RCC 7860 (cell line): ENCODE data around the gene MYLK2.
"Not testable (repeated sequence)": the region's sequence is repeated elsewhere in the genome, so short reads cannot be mapped to it uniquely, and the experiment has no call there.

ENCODE experiments used
- DNase-seq: peaks from one replicate; pipeline ENCODE4 v3.0.0-alpha.2; 2015; ENCODE audit warnings: low spot score
- FAIRE-seq: peaks from 2 replicates; lab custom pipeline; 2012; peaks lifted over from hg19 to GRCh38; lab: Jason Lieb, UNC

The MYLK2 gene

DNA sequence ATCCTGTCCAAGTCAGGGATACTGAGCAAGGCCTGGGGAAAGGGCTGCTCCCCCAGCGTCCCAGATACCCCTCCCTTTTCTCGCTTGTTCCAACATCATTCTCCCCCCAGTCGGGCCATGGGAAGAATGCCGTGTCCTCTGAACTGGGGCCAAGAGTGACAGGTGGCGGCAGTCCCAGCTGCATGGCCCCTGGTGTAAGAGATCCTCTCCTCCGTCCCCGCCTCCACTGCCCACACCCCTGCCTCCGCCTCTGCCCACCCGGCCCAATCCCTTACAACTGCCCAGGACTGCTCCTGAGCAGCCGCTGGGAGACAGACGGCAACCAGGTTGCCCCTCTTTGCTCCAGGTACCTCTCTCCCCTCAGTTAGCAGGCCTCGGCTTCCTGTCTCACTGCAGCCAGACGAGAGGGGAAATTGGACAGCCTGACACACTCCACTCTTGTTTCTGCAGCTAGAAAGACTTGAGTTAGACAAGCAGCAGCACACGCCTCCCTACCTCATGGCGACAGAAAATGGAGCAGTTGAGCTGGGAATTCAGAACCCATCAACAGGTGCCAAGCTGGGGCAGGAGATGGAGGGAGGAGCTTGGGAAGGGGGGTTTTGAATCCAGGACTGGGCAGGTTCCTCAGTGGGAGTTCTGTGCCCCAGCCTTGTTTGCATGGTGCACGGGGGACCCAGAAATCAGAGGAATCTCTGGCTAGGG, at the start of gene MYLK2:
TSS of gene MYLK2 (plus strand) at position 274 of the 702 bp plus-strand sequence. CDS start at position 499, 225 bp downstream.
- FAIRE-seq (no peak), DNase-seq (no peak)

GRCh38 chr20:31769681-31770080, 49.5 kb upstream of the MYLK2 start:
- no peak for DNase-seq
- no peak for FAIRE-seq

DNA sequence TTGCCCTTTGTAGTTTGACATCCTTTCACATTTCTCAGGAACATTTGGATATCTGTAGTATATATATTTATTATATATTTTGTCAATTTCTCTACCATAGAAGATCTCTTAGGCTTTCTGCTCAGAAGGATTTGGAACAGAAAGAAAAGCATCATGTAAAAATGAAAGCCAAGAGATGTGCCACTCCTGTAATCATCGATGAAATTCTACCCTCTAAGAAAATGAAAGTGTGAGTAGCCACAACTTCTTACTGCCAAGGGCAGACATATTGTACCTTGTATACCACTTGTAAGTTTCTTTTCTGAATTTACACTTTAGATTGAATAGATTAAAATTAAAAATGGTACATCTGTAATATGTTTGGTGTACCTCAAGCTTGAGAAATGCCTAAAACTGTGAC, 48.9 kb upstream of the MYLK2 start:
- no peak for DNase-seq
- no peak for FAIRE-seq

DNA sequence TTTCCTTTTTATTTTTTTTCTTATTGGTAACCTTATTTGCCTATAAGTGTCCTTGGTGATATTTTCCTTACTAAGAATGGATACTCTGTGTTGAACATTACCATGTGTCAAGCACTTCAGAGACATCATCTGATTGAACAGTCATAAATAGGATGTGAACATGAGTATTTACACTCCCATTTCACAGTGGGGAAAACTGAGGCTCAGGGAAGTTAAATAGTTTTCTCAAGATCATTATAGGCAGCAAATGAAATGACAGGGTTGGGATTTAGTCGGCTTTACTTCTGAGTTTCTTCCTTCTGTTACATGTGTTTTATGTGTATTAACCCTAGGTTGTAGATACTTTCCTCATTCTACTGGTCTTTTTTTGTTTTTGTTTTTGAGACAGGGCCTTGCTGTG, 44.7 kb upstream of the MYLK2 start:
- no peak for DNase-seq
- no peak for FAIRE-seq

DNA sequence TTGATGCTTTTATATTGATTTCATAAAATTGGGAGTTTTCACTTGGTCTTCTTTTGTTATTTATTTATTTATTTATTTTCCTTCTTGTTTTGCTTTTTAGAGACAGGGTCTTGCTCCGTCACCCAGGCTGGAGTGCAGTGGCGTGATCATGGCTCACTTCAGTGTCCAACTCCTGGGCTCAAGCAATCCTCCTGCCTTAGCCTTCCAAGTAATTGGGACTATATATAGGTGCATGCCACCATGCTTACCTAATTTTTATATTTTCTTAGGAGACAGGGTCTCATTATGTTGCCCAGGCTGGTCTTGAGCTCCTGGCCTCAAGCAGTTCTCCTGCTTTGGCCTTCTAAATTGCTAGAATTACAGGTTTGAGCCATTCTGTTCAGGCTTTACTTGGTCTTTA, 38.3 kb upstream of the MYLK2 start:
- DNase-seq = no peak
- no peak for FAIRE-seq

DNA sequence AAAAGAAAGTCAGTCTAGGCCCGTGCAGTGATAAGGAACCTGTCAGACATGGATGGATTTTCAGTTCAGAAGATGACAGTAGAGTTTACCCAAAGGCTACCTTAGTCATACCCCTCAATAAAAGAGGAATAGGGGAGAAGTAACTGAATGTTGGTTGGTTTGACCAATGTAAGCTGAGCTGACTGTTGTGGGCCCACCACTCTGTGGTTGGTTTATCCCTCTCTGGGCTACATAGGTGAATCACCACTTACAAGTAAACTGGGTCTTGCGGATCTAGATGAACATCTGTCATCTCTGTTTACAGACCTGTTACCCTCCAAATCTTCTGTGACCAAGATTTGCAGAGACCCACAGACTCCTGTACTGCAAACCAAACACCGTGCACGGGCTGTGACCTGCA, 37.2 kb upstream of the MYLK2 start:
- DNase-seq (no peak), FAIRE-seq (no peak)

DNA sequence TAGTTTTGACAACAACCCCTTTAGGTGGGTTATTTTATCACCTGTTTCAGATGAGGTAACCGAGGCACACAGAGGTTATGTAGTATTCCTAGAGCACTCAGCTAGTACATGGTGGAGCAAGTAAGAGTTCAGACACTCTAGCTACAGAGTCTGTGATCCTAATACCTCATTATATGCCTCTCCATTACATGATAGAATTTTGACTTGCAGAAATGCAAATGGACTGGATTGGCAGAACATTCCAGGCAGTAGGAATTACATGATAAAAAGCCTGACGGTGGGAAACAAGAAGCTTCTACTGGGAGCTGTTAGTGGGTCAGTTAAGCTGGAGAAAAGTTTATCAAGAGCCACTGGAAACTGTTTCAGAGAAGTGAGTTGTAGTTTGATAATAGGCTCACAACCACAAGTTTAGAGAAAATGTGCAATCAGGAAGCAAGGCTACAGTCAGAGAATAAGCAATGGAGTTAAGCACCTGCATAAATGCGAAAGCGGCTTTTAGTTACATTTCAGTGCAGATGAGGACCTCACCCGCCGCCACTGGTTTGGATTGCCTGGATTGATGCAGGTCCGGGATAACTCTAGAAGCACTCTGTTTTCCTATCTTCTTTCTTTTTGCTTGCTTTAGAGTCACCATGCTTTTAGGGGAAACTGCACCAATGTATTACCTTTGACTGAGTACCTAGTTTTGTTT, 34.7 kb upstream of the MYLK2 start:
- DNase-seq = no peak
- FAIRE-seq = no peak

- FAIRE-seq (no peak), DNase-seq (no peak)
These were observed 34.1 kb upstream of the MYLK2 start for GRCh38 chr20:31785089-31785488.

DNA sequence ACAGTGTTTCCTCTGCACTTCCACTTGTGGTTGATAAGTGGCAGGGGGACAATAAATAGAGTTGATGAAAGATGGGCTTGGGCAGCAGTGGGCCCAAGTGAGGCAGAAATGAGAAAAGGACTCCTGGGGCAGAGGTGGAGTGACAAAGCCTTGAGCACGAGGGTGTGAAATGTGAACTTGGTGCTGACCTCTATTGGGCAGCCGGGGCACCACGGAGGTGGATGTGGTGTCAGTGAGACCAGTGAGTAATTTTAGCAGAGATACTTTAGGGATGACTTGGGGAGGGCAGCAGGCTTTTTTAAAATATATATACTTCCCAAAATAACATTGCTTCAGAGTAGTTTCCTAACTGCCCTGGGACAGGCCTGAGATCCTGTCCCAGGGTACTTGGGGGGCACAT, 30.6 kb upstream of the MYLK2 start:
- peak; percentile 23 for DNase-seq
- no peak for FAIRE-seq

GRCh38 chr20:31790401-31790800, 28.8 kb upstream of the MYLK2 start:
- FAIRE-seq (no peak), DNase-seq (no peak)

DNA sequence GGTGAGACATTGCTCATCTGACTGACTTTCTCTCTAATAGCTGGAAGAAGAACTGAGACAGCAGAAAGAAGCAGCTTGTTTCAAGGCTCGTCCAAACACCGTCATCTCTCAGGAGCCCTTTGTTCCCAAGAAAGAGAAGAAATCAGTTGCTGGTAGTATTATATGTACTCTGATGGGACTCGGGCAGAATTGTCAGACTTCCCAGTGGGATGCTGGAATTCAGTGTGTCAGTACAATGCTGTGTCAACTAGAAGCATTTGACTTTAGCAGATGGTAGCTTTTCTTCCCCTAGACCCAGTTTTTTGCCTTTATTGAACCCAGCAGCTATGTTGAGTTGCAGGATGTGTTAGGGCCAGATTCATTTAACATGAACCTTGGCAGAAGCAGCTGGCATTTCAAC, 21.8 kb upstream of the MYLK2 start:
- DNase-seq (no peak), FAIRE-seq (no peak)

GRCh38 chr20:31801508-31801907, 17.6 kb upstream of the MYLK2 start:
- DNase-seq (no peak), FAIRE-seq (no peak)

DNA sequence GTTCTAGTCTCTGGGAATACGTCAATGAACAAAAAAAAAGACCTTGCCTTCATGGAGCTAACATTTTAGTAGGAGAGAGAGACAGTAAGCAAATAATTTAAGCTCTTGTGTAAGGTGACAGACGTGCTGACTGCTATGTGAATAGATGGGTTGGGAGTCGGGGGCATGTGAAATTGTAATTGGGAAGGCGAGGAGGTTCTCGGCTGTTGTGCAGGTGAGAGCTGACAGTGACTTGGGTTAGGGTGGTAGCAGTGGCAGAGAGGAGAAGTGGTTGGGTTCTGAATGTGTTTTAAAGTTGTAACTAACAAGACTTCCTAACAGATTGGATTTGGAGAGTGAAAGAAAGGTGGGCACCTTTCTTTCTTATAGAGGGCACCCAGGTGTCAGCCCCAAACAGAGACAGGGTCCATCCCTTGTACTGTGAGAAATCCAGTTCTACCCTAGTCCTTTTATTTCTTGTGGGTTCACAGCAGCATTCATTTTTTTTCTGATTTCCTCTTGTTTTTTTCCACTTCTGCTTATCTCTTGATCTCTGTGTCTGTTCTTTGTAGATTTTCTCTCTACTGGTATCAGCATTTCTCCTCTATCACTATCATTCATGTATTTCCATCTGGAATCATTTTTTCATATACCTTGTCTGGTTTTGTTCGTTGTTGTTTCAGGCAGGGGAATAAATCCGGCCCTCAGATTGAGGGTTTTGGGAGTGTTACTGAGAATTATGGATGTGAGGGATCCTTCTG, 15.4 kb upstream of the MYLK2 start:
- DNase-seq = no peak
- no peak for FAIRE-seq

DNA sequence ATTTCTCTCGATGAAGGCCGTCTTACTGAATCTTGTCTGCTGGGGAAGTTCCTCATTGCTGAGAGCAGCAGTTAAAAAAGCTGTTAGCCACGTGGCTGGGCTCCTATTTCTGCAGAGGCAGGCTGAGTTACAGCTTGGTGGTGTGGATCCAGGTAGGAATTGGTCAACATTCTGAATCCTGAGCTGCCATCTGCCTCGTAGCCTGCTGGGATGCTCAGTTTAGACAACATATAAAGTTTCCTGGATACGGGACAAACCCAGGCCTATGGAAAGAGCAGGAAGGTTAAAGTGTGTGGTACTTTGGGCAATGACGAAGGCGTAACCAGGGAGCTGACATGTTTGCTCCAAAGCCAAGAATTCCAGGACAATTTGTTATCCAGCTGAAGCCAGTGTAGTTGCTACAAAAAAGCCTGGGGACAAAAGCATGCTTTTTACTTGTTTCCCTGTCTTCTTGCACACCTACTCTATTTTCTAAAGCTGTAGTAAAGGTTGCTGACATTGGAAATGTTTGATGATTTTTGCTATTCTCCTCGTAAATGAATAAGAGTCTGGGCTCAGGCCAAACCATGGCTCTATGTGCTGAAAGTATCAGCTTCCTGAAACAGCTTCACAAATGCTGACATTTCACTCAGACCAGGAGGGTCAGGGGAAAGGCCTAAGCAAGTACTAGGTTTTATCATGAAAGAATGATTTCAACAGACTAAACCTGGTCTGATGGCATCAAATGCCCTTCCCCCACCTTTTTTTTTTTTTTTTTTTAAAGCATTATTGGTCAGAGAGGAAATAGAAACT, 12.4 kb upstream of the MYLK2 start:
- FAIRE-seq (no peak), DNase-seq (no peak)

DNA sequence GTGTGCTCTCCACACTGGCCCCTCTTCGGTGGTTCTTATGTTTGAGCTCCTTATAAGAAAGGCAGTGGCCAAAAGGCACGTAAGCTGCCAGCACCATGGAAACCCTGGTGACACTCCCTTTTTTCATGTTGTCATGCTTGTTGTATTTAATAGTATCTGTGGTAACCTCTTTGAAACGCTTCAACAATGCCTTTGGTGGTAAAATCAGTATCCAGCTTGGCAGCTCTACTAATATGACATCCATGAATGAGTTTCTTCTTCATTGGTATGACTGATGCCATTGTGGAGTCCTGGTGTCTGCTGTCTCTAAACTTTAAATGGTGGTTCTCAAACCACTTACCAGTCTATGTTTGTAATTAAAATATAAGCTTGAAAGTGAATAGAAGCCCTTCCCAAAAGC, 10.7 kb upstream of the MYLK2 start:
- FAIRE-seq = no peak

GRCh38 chr20:31809661-31810060, 9.5 kb upstream of the MYLK2 start:
- DNase-seq (no peak), FAIRE-seq (no peak)

More for the DNA sequence above, 10.7 kb upstream of the MYLK2 start:
- peak; percentile 29 for DNase-seq

- no peak for FAIRE-seq
- DNase-seq = no peak
These were observed 8.0 kb upstream of the MYLK2 start for GRCh38 chr20:31811198-31811597.

DNA sequence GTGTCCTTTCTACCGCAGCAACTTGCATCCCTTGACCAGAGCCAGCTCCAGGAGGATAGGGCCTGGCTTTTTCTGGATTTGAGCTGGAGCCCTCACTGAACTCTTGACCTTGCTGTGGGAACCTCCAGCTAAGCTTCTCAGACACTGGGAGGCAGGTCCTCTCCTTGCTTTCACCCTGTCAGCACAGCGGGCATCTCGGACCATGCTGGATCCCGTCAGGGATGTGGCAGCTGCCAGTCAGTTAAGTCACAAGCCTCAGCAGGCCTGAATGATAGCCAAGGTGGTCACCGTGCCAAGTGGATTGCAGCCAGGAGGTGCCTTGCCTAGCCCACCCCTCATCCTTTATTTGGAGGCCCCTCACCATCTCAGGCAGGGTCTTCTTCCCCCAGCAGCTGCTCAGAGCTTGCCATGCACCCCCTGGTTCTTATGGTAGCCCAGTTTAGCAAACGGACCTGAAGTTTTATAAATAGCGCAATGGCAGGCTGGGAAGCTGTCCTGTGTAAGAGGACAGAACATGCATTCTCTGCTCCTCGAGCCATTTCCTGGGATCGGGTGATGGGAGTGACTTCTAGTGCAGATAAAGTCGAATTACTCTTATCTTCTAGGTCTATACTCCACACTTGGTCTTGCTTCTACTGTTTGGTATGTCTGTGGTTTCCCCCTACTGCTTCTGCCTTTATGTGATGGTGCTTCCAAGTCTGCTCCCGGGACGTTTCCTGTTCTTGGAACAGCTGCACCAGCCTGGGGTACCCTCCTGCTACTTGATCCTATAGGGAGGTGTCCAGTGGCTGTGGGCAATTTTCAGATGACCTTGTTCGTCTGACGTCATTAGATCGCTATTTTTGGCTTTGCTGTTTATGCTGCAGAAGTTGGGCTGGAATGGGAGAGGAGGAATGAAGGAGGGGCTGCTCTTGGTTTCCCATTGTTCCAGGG, 7.1 kb upstream of the MYLK2 start:
- FAIRE-seq (no peak), DNase-seq (no peak)

DNA sequence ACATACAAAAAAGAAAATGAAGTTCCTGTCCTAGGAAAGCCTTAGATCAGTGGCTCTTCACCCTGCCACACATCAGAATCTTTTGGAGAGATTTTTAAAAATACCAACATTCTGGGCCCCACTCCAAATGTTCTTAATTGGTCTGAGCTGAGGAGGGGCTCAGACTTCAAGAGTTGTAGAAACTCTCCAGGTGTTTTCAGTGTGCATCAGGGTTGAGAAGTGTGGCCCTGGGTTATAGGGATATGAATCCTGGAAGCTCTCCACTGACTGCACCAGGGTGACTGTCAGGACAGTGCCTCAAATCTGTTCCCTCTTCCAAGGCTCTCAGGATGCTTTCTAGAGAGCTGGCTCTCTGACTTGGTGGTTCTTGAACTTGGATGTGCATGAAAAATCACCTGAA, 5.5 kb upstream of the MYLK2 start:
- DNase-seq = no peak
- FAIRE-seq = no peak

DNA sequence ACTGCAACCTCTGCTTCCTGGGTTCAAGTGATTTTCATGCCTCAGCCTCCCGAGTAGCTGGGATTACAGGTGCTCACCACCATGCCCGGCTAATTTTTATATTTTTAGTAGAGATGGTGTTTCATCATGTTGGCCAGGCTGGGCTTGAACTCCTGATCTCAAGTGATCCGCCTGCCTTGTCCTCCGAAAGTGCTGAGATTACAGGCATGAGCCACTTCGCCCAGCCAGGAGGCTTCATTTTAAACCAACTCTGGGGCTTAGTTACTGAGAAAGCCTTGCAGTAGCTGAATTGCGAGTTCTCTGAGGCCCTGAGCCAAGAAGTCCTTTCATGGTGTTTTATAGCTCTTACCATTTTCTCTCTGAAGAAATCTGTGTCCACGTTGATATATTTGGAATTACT, 5.0 kb upstream of the MYLK2 start:
- not testable (repeated sequence) for DNase-seq, FAIRE-seq
